Stimulated activated CD8-positive, alpha-beta memory T cell treated with anti-CD3 and anti-CD28 coated beads, Interleukin-15, amount 100 ng/mL, for 24 hours (primary cell): Measurements from ENCODE around the gene DNAH3.
"Not testable (repeated sequence)": the region's sequence is repeated elsewhere in the genome, so short reads cannot be mapped to it uniquely, and the experiment has no call there.

ENCODE experiments used
- DNase-seq: peaks from one replicate; pipeline ENCODE4 v3.0.0-alpha.2; 2020; ENCODE audit warnings: low read depth

The DNAH3 gene

GRCh38 chr16:21150375-21151001 lies at the start of gene DNAH3:
Gene DNAH3 (minus strand): TSS chr16:21150846. CDS start chr16:21150319, 527 bp downstream.
- no peak for DNase-seq

GRCh38 chr16:21199607-21200218 lies 49.1 kb upstream of the DNAH3 start:
- DNase-seq: no peak

- DNase-seq: no peak
Measured at GRCh38 chr16:21197621-21198020, 47.0 kb upstream of the DNAH3 start.

- DNase-seq: no peak
Measured at GRCh38 chr16:21197112-21197511, 46.5 kb upstream of the DNAH3 start.

- not testable (repeated sequence) for DNase-seq
Measured at GRCh38 chr16:21195330-21195729, 44.7 kb upstream of the DNAH3 start.

GRCh38 chr16:21194771-21195301 lies 44.2 kb upstream of the DNAH3 start:
- no peak for DNase-seq

GRCh38 chr16:21192991-21193390 lies 42.3 kb upstream of the DNAH3 start:
- no peak for DNase-seq

GRCh38 chr16:21190599-21190998 lies 40.0 kb upstream of the DNAH3 start:
- DNase-seq: no peak

GRCh38 chr16:21190013-21190412 lies 39.4 kb upstream of the DNAH3 start:
- no peak for DNase-seq

- no peak for DNase-seq
Measured at GRCh38 chr16:21189311-21189710, 38.7 kb upstream of the DNAH3 start.

GRCh38 chr16:21186326-21186691 lies 35.7 kb upstream of the DNAH3 start:
- DNase-seq: no peak

GRCh38 chr16:21185659-21186325 lies 35.1 kb upstream of the DNAH3 start:
- no peak for DNase-seq

GRCh38 chr16:21184834-21185233 lies 34.2 kb upstream of the DNAH3 start:
- no peak for DNase-seq

- DNase-seq: no peak
Measured at GRCh38 chr16:21183995-21184394, 33.3 kb upstream of the DNAH3 start.

- no peak for DNase-seq
Measured at GRCh38 chr16:21179983-21180365, 29.3 kb upstream of the DNAH3 start.

- no peak for DNase-seq
Measured at GRCh38 chr16:21179126-21179982, 28.7 kb upstream of the DNAH3 start.

GRCh38 chr16:21175397-21175796 lies 24.8 kb upstream of the DNAH3 start:
- DNase-seq: no peak

- DNase-seq: no peak
Measured at GRCh38 chr16:21172650-21173049, 22.0 kb upstream of the DNAH3 start.

GRCh38 chr16:21170116-21170515 lies 19.5 kb upstream of the DNAH3 start:
- DNase-seq: not testable (repeated sequence)

- no peak for DNase-seq
Measured at GRCh38 chr16:21169249-21169981, 18.8 kb upstream of the DNAH3 start.

- no peak for DNase-seq
Measured at GRCh38 chr16:21167929-21168602, 17.4 kb upstream of the DNAH3 start.
